Tibial nerve (tissue), 4 donors: ENCODE data around the gene PBRM1. TPM values are rescaled to one million over a fixed set of nuclear protein-coding genes. Genes with fewer than 3 reads are reported as not detected.

Experiments used
- DNase-seq, 2 donors: peaks; one replicate each; pipeline ENCODE4 v3.0.0-alpha.2; 2019; ENCODE audit warnings: low spot score in 2 of 2
- H3K27ac ChIP-seq, 4 donors: fragments of 200-600 bp; sonication (generic) in 3 of 4; one replicate each; pipeline ENCODE4 v1.5.1; 2017 to 2019; ENCODE audit warnings: mild to moderate bottlenecking in 1 of 4
- H3K27me3 ChIP-seq, 2 donors: fragments of 200-600 bp; sonication (generic) in 1 of 2; one replicate each; pipeline versions ENCODE4 v1.5.1 to v1.6.0; 2017 to 2019
- H3K36me3 ChIP-seq, 3 donors: fragments of 200-600 bp; sonication (generic); one replicate each; pipeline ENCODE4 v1.5.1; 2018 to 2019
- H3K4me1 ChIP-seq, 4 donors: fragments of 200-600 bp; sonication (generic) in 3 of 4; one replicate each; pipeline ENCODE4 v1.5.1; 2017 to 2019
- H3K4me3 ChIP-seq, 4 donors: fragments of 200-600 bp; sonication (generic) in 3 of 4; one replicate each; pipeline ENCODE4 v1.5.1; 2017 to 2019; ENCODE audit warnings: mild to moderate bottlenecking in 1 of 4, moderate library complexity in 1 of 4
- H3K9me3 ChIP-seq, 4 donors: fragments of 200-600 bp; sonication (generic) in 3 of 4; one replicate each; pipeline ENCODE4 v1.5.1; 2017 to 2019
- EP300 ChIP-seq, 2 donors: sonication (generic); formaldehyde crosslinking; IDR thresholded peaks; one replicate each; pipeline ENCODE4 v1.6.1; 2017; ENCODE audit warnings: antibody characterized with exemption in 2 of 2, mild to moderate bottlenecking in 1 of 2
- POLR2A ChIP-seq, 2 donors: fragments of 450-650 bp; IDR thresholded peaks; one replicate each; pipeline ENCODE4 v1.6.1; 2017; ENCODE audit warnings: antibody characterized with exemption in 2 of 2, mild to moderate bottlenecking in 2 of 2, moderate library complexity in 2 of 2
- WGBS, 2 donors: methylation state at CpG; one replicate each; pipeline ENCODE4 v1.1.5; 2018; 5-methylcytosine and 5-hydroxymethylcytosine counted together
- total RNA-seq, 4 donors: library from RNA; depleted of rRNA; stranded (reverse); fragments of >200 nt; gene quantifications; one replicate each; pipeline ENCODE4 v1.1.0, GENCODE V29; 2016
- TF ChIP-seq, protein P1 (sequence below), 5 experiments: fragments of 200-600 bp in 3 of 5; fragments of 450-650 bp in 2 of 5; sonication (generic) in 3 of 5; IDR thresholded peaks; one replicate each; pipeline ENCODE4 v1.5.1; 2016 to 2019; ENCODE audit warnings: antibody characterized with exemption in 5 of 5, mild to moderate bottlenecking in 3 of 5, moderate library complexity in 2 of 5

PBRM1 gene
- total RNA-seq, 4 donors from 2014 or later, result 87.0 to 123 (median 114) TPM

DNA sequence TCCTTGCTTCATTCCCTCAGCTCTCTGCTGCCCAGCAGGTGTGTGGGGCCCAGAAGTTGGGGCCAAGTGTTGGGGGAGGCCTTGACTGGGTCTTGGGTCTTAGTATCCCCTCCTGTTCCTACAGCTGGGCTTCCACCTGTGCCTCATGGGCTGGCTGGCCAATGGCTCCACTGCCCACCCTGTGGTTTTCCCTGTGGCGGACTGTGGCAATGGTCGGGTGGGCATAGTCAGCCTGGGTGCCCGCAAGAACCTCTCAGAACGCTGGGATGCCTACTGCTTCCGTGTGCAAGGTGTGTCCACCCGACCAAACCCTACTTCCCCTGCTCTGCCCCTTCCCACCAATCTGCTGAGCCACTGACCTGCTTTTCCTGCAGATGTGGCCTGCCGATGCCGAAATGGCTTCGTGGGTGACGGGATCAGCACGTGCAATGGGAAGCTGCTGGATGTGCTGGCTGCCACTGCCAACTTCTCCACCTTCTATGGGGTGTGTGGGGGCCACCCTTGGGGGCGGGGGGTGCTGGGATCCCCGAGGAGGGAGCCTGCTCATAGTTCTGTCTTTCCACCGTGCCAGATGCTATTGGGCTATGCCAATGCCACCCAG, 163.0 kb downstream of the PBRM1 start:
- peaks cover 0 to 79% (median 0%) of the 10 kb centered on the region in 3 donors for H3K36me3 ChIP-seq

DNA sequence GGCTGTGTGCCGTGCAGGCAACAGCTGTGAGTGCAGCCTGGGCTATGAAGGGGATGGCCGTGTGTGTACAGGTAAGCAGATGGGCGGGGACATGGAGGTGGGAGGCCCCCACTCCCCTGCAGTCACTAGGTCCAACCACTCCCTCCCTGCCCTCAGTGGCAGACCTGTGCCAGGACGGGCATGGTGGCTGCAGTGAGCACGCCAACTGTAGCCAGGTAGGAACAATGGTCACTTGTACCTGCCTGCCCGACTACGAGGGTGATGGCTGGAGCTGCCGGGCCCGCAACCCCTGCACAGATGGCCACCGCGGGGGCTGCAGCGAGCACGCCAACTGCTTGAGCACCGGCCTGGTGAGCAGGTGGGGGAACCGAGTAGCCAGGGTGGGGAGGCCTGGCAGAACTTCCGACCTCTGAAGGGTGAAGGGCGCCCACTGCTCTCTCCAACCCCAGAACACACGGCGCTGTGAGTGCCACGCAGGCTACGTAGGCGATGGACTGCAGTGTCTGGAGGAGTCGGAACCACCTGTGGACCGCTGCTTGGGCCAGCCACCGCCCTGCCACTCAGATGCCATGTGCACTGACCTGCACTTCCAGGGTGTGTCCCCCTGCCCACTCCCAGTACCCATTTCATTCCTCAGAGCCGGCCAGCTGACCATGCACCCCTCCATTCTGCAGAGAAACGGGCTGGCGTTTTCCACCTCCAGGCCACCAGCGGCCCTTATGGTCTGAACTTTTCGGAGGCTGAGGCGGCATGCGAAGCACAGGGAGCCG, 163.6 kb downstream of the PBRM1 start:
- no peak for DNase-seq
- Histone ChIP-seq H3K36me3 (peaks cover 0 to 78% (median 0%) of the 10 kb centered on the region in 3 donors), H3K9me3 (no peaks in the 10 kb centered on the region), H3K27ac (no peak overlapping the region), H3K4me3 (no peak overlapping the region), H3K27me3 (no peaks in the 10 kb centered on the region), H3K4me1 (peaks cover 0 to 41% (median 9%) of the 10 kb centered on the region in 4 donors)
- 91 to 93% methylated on average over 21 to 31 of the region's 33 CpGs for WGBS, 2 donors
- no peak for TF ChIP-seq POLR2A (IDR thresholded peaks at IDR 0.05)
- TF ChIP-seq, protein P1, sequence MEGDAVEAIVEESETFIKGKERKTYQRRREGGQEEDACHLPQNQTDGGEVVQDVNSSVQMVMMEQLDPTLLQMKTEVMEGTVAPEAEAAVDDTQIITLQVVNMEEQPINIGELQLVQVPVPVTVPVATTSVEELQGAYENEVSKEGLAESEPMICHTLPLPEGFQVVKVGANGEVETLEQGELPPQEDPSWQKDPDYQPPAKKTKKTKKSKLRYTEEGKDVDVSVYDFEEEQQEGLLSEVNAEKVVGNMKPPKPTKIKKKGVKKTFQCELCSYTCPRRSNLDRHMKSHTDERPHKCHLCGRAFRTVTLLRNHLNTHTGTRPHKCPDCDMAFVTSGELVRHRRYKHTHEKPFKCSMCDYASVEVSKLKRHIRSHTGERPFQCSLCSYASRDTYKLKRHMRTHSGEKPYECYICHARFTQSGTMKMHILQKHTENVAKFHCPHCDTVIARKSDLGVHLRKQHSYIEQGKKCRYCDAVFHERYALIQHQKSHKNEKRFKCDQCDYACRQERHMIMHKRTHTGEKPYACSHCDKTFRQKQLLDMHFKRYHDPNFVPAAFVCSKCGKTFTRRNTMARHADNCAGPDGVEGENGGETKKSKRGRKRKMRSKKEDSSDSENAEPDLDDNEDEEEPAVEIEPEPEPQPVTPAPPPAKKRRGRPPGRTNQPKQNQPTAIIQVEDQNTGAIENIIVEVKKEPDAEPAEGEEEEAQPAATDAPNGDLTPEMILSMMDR (IDR thresholded peaks at IDR 0.05), result no peak
- TF ChIP-seq EP300 (IDR thresholded peaks at IDR 0.05), result no peak

More for the DNA sequence above, 163.0 kb downstream of the PBRM1 start:
- Histone ChIP-seq H3K4me3 (no peak overlapping the region), H3K27me3 (no peaks in the 10 kb centered on the region), H3K27ac (no peak overlapping the region), H3K9me3 (no peaks in the 10 kb centered on the region), H3K4me1 (peaks cover 0 to 45% (median 9%) of the 10 kb centered on the region in 4 donors)
- DNase-seq, result no peak
- WGBS, 2 donors, result 92 to 93% methylated on average over 14 of the region's 14 CpGs
- TF ChIP-seq, protein P1 (IDR thresholded peaks at IDR 0.05), result no peak
- no peak for TF ChIP-seq EP300 (IDR thresholded peaks at IDR 0.05)
- TF ChIP-seq POLR2A (IDR thresholded peaks at IDR 0.05), result no peak

DNA sequence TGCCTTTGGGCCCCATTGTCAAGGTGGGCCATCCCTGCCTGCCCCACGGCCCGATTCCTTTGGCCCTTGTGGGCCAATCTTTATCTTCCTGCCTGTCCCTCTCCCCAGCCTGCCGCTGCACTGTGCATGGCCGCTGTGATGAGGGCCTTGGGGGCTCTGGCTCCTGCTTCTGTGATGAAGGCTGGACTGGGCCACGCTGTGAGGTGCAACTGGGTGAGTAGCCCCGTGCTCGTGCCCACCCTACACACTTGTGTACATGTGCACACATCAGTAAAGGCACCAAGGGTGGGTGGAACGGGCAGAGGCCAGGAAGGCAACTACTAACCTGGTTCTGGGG, 164.3 kb downstream of the PBRM1 start:
- Histone ChIP-seq H3K27ac (no peak overlapping the region), H3K36me3 (peaks cover 0 to 78% (median 0%) of the 10 kb centered on the region in 3 donors), H3K9me3 (no peaks in the 10 kb centered on the region), H3K4me1 (peaks cover 0 to 34% (median 9%) of the 10 kb centered on the region in 4 donors), H3K4me3 (no peak overlapping the region), H3K27me3 (no peaks in the 10 kb centered on the region)
- 87 to 90% methylated on average over 2 to 7 of the region's 8 CpGs for WGBS, 2 donors
- no peak for TF ChIP-seq POLR2A (IDR thresholded peaks at IDR 0.05)
- DNase-seq, result no peak

DNA sequence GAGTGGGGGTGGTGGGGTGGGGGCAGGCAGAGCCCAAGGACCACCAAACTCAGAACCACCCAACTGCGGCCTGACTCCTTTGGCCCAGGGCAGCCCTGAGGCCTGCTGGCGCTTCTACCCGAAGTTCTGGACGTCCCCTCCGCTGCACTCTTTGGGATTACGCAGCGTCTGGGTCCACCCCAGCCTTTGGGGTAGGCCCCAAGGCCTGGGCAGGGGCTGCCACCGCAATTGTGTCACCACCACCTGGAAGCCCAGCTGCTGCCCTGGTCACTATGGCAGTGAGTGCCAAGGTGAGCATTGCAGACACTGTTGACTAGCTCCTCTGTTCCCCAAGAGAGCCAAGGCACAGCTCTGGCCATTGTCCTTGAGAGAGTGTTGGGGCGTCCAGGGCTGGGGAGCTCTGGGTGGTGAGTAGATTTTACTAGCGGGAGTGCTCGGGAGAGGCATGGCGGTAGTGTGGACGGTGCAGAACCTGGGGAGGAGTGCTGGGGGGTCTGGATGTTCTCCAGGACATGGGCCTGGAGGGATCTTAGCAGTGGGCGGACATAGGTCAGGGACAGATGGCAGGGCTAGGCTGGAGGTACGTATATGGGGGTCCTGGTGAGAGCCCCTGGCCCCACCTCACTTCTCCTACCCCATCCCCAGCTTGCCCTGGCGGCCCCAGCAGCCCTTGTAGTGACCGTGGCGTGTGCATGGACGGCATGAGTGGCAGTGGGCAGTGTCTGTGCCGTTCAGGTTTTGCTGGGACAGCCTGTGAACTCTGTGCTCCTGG, 164.8 kb downstream of the PBRM1 start:
- no peak for DNase-seq
- Histone ChIP-seq H3K4me3 (no peak overlapping the region), H3K27ac (no peak overlapping the region), H3K4me1 (peaks cover 0 to 29% (median 9%) of the 10 kb centered on the region in 4 donors), H3K9me3 (no peaks in the 10 kb centered on the region), H3K27me3 (no peaks in the 10 kb centered on the region), H3K36me3 (peaks cover 0 to 78% (median 0%) of the 10 kb centered on the region in 3 donors)
- no peak for TF ChIP-seq POLR2A (IDR thresholded peaks at IDR 0.05)
- no peak for TF ChIP-seq EP300 (IDR thresholded peaks at IDR 0.05)
- TF ChIP-seq, protein P1 (IDR thresholded peaks at IDR 0.05), result no peak
- 89 to 90% methylated on average over 19 of the region's 20 CpGs for WGBS, 2 donors

DNA sequence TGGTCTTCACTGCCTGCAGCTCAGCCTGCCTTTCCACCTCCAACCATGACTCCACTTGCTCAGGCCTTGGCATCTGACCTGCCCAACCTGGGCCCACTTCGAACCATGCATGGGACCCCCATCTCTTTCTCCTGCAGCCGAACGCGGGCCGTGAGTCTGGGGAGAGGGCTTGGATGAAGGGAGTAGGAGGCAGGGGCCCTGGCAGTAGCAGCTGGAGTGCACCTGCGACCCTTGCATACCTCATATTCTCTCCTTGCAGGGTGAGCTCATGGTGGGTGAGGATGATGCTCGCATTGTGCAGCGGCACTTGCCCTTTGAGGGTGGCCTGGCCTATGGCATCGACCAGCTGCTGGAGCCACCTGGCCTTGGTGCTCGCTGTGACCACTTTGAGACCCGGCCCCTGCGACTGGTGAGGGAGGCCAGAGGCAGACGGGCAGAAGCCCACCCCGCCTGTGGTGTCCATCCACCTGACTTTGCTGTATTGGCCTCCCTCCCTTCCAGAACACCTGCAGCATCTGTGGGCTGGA, 165.5 kb downstream of the PBRM1 start:
- no peaks in the 10 kb centered on the region for H3K9me3 ChIP-seq
- no peak for DNase-seq
- TF ChIP-seq POLR2A (IDR thresholded peaks at IDR 0.05) (no peak), EP300 (IDR thresholded peaks at IDR 0.05) (no peak)
- TF ChIP-seq, protein P1 (IDR thresholded peaks at IDR 0.05), result no peak
- peaks cover 0 to 26% (median 6%) of the 10 kb centered on the region in 4 donors for H3K4me1 ChIP-seq
- peaks cover 0 to 77% (median 0%) of the 10 kb centered on the region in 3 donors for H3K36me3 ChIP-seq
- H3K4me3 ChIP-seq, result no peak overlapping the region
- 86 to 100% methylated on average over 5 to 13 of the region's 14 CpGs for whole genome bisulfite sequencing, 2 donors
- H3K27me3 ChIP-seq, result no peaks in the 10 kb centered on the region
- H3K27ac ChIP-seq, result no peak overlapping the region
